GM19455 (cell line): Measurements from ENCODE around the gene GPR162.
A peak's percentile ranks its signal among the peaks of the same experiment; 100 is the strongest.
"Not testable (repeated sequence)": the region's sequence is repeated elsewhere in the genome, so short reads cannot be mapped to it uniquely, and the experiment has no call there.

Source experiments
- ATAC-seq: cut with Tn5 transposase; IDR thresholded peaks from one replicate; pipeline ENCODE4 v1.9.1; 2021; ENCODE audit not compliant: unreplicated experiment

Gene GPR162

DNA sequence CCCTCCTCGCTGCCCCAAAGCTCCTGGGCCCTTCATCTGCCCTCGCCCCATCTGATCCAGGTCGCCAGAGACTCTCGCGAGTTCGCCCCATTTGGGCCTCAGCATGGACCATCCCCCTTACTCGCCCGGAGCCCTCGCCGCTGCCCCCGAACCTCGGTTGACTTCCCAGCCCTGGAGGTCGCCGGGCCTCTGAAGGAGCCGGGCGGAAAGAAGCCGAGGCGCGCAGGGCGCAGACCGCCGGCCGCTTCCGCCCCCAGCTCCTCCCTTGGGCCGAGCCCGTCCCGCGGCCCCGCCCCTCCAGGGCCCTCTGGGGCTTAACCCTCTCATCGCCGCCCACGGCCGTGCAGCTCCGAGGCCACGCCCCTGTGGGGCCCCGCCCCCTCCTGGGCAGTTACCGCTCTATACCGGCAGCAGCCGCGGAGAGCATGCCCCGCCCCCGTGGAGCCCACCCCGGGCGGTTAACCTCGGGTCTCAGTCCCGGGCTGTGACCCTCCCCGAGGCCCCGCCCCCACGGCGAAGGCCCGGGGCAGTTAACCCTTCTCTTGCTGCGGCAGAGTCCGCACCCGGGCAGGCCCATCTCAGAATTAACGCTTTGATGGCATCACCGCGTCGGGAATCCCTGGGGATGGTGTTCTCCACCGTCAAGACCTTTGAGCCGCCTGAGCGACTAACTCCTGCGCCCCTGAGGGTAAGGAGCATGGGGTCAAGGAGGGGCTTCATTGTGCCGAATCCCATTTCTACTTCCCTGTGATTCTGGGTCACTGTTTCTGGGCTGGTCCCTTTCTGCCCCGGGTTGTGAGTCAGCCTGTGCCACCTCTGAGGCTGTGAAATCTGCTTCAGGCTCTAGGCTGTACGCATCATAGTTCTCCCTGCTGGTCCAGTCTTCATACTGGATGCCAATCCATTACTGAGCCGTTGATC, 51.7 kb downstream of the GPR162 start, which contains the start of gene SPSB2:
Gene SPSB2, minus strand, starts transcription at position 210 of the 921 bp plus-strand sequence. CDS start 402 bp downstream, outside the sequence.
- peak; percentile 72 for ATAC-seq

DNA sequence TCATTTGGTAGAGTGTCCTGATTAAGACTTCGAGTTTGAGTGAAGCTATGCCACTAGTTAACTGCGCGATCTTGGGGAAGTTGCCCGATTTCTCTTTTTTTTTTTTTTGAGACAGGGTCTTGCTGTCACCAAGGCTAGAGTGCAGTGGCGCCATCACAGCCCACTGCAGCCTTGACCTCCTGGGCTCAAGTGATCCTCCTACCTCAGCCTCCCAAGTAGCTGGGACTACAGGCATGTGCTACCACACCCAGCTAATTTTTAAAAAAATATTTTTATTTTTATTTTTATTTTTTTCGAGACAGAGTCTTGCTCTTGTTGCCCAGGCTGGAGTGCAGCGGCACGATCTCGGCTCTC, 52.4 kb downstream of the GPR162 start:
- ATAC-seq = not testable (repeated sequence)
